ENCODE results near the gene MPZL1. TPM values are rescaled to one million over a fixed set of nuclear protein-coding genes. Genes with fewer than 3 reads are reported as not detected.

MPZL1 gene
- total RNA-seq, 1 experiment from 2014 or later = 24.9 TPM

DNA sequence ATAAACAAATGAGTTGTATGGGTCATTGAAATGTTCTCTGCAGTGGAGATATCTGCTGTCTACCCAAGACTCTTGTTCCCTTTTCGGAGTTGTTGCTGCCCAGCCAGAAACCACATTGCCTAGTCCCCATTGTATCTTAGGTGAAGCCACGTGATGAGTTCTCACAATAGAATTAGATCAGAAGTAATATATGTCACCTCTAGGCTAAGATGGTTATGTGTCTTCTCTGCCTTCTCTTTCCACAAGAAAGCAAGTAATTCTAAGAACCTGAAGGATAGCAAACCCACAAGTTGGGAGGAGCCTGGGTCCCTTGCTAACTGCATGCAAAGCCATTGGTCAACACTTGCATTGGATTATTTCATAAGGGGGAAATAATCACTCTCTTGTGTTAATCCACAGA, 115.5 kb downstream of the MPZL1 start:
- H3K4me2 ChIP-seq (ENCODE audit: low read depth, low read length, poor library complexity, severe bottlenecking) = no peak overlapping the region
- H3K4me3 ChIP-seq (ENCODE audit: low read length) = no peak overlapping the region
- DNase-seq = no peak
- no peak overlapping the region for H3K9ac ChIP-seq (ENCODE audit: low read length)
- no peaks in the 10 kb centered on the region for H3K9me3 ChIP-seq (ENCODE audit: low read length)
- H3K9me2 ChIP-seq (replicated peaks; ENCODE audit: insufficient read depth, low read length) = no peaks in the 10 kb centered on the region
- H3K4me1 ChIP-seq (ENCODE audit: low read length) = no peaks in the 10 kb centered on the region
- no peaks in the 10 kb centered on the region for H3K27me3 ChIP-seq (ENCODE audit: low read length)
- H4K20me1 ChIP-seq (ENCODE audit: insufficient read depth, low read depth, low read length) = no peaks in the 10 kb centered on the region
- H2AFZ ChIP-seq (ENCODE audit: low read length) = no peak overlapping the region
- H3K79me2 ChIP-seq (ENCODE audit: low read length) = no peaks in the 10 kb centered on the region
- H3K36me3 ChIP-seq (ENCODE audit: insufficient read depth, low read length) = no peaks in the 10 kb centered on the region
- H3K27ac ChIP-seq (ENCODE audit: low read length) = no peak overlapping the region

DNA sequence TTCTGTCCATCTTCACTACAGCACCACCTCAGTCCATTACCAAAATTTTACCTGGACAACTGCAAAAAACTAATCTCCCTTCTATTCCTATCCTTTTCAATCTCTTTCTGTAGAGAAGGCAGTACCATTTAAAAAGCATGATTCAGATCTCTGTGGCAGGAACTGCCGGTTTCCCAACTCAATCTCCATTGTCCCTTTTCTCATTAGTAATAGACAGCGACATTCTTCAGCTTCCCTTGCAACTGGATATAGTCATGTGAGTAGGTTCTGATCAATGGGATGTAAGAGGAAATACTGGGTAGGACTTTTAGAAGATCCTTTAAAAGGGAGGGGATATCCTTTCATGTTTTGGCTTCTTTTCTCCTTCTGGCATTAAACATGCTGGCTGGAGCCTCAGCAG, 117.2 kb downstream of the MPZL1 start:
- no peak for DNase-seq
- H3K4me1 ChIP-seq (ENCODE audit: low read length) = no peaks in the 10 kb centered on the region
- H2AFZ ChIP-seq (ENCODE audit: low read length) = no peak overlapping the region
- H3K4me2 ChIP-seq (ENCODE audit: low read depth, low read length, poor library complexity, severe bottlenecking) = no peak overlapping the region
- H3K9ac ChIP-seq (ENCODE audit: low read length) = no peak overlapping the region
- H3K9me2 ChIP-seq (replicated peaks; ENCODE audit: insufficient read depth, low read length) = no peaks in the 10 kb centered on the region
- H3K27ac ChIP-seq (ENCODE audit: low read length) = no peak overlapping the region
- H3K27me3 ChIP-seq (ENCODE audit: low read length) = no peaks in the 10 kb centered on the region
- H3K79me2 ChIP-seq (ENCODE audit: low read length) = no peaks in the 10 kb centered on the region
- H4K20me1 ChIP-seq (ENCODE audit: insufficient read depth, low read depth, low read length) = no peaks in the 10 kb centered on the region
- no peaks in the 10 kb centered on the region for H3K9me3 ChIP-seq (ENCODE audit: low read length)
- no peaks in the 10 kb centered on the region for H3K36me3 ChIP-seq (ENCODE audit: insufficient read depth, low read length)
- no peak overlapping the region for H3K4me3 ChIP-seq (ENCODE audit: low read length)

Other genes starting within 250 kb of the MPZL1 start
- gene CD247, start 203.5 kb upstream of the MPZL1 start, total RNA-seq (2014; rRNA removed; shearing (Covaris generic); ENCODE audit: low replicate concordance) = 41.3 and 56.1 TPM in 2 replicates
- 51.1 and 102 TPM in 2 replicates for gene CREG1, start 168.2 kb upstream of the MPZL1 start, total RNA-seq (2014; rRNA removed; shearing (Covaris generic); ENCODE audit: low replicate concordance)
- gene RCSD1, start 91.8 kb upstream of the MPZL1 start, total RNA-seq (2014; rRNA removed; shearing (Covaris generic); ENCODE audit: low replicate concordance) = 85.4 and 116 TPM in 2 replicates
- 0.14 TPM in 1 of 2 replicates, not detected in the other for gene ADCY10, start 192.2 kb downstream of the MPZL1 start, total RNA-seq (2014; rRNA removed; shearing (Covaris generic); ENCODE audit: low replicate concordance)
- gene DCAF6, start 214.7 kb downstream of the MPZL1 start, total RNA-seq (2014; rRNA removed; shearing (Covaris generic); ENCODE audit: low replicate concordance) = 80.0 and 84.6 TPM in 2 replicates
- 44.7 and 68.2 TPM in 2 replicates for gene MPC2, start 215.1 kb downstream of the MPZL1 start, total RNA-seq (2014; rRNA removed; shearing (Covaris generic); ENCODE audit: low replicate concordance)